Heart right ventricle (tissue), 16 donors: ENCODE data around the gene MID1. TPM values are rescaled to one million over a fixed set of nuclear protein-coding genes. Genes with fewer than 3 reads are reported as not detected.

ENCODE experiments used
- ATAC-seq, 8 donors: fragments of 200-7000 bp; cut with Tn5 transposase; one replicate each; pipeline ENCODE4 v1.9.1; 2020; ENCODE audit warnings: mild to moderate bottlenecking in 8 of 8, moderate library complexity in 8 of 8, moderate number of reproducible peaks in 1 of 8
- DNase-seq, 2 donors: peaks; one replicate each; pipeline ENCODE4 v3.0.0-alpha.2; 2020
- H3K27ac ChIP-seq, 10 donors: fragments of 200-600 bp; sonication (generic) in 2 of 10; one replicate each; pipeline versions ENCODE4 v1.5.0 to v1.8.0; 2020 to 2022; ENCODE audit warnings: mild to moderate bottlenecking in 3 of 10
- H3K27me3 ChIP-seq, 7 donors: fragments of 200-600 bp; one replicate each; pipeline ENCODE4 v1.8.0; 2021 to 2022; ENCODE audit warnings: mild to moderate bottlenecking in 2 of 7
- H3K36me3 ChIP-seq, 9 donors: fragments of 200-600 bp; sonication (generic) in 1 of 9; one replicate each; pipeline versions ENCODE4 v1.5.0 to v1.8.0; 2020 to 2022; ENCODE audit warnings: mild to moderate bottlenecking in 2 of 9
- H3K4me1 ChIP-seq, 9 donors: fragments of 200-600 bp; sonication (generic) in 1 of 9; one replicate each; pipeline versions ENCODE4 v1.5.0 to v1.8.0; 2020 to 2022; ENCODE audit warnings: mild to moderate bottlenecking in 4 of 9
- H3K4me3 ChIP-seq, 10 donors: fragments of 200-600 bp; sonication (generic) in 2 of 10; one replicate each; pipeline versions ENCODE4 v1.5.0 to v1.8.0; 2020 to 2022; ENCODE audit warnings: mild to moderate bottlenecking in 7 of 10, moderate library complexity in 2 of 10
- H3K9me3 ChIP-seq, 11 donors: fragments of 200-600 bp in 10 of 11; sonication (generic) in 2 of 11; one replicate each; pipeline versions ENCODE4 v1.5.0 to v1.8.0; 2013 to 2022; ENCODE audit warnings: mild to moderate bottlenecking in 2 of 11, control low read depth in 1 of 11, moderate library complexity in 1 of 11
- CTCF ChIP-seq, 9 donors: fragments of 200-600 bp; sonication (generic) in 2 of 9; IDR thresholded peaks; one replicate each; pipeline versions ENCODE4 v1.5.0 to v1.8.0; 2021 to 2022; ENCODE audit warnings: antibody characterized with exemption in 9 of 9, mild to moderate bottlenecking in 5 of 9, moderate library complexity in 1 of 9
- WGBS, 2 donors: extraction: QIAGEN DNeasy Blood & Tissue Kit; methylation state at CpG; one replicate each; pipeline ENCODE4 v1.1.7; 2013; ENCODE audit warnings: inconsistent platforms in 1 of 2; 5-methylcytosine and 5-hydroxymethylcytosine counted together
- intact Hi-C, 10 donors: fragments of 100-400 bp; cut with DNase I; formaldehyde crosslinking; loops; one replicate each; pipeline versions ENCODE4 v1.11.1 to v1.14.2; 2022
- polyA plus RNA-seq, 2 donors: library from polyadenylated mRNA; stranded (reverse); fragments of 200-250 nt; gene quantifications; one replicate each; pipeline ENCODE4 v1.2.3, GENCODE V29; 2013
- total RNA-seq, 10 donors: library from RNA; stranded (reverse); fragmentation: NEBNext Ultra II Directional in 3 of 10; extraction: Animal tissue kit (Norgen Biotek cat#: 25700) in 3 of 10; gene quantifications; one replicate each; pipeline versions ENCODE4 v1.2.1 to v1.2.4, GENCODE V29; 2021 to 2023
- donor health status: Arrhythmogenic right ventricular cardiomyopathy.
- donor health status: ischemic (EF 13 %, LVEDD 7.1; RV severe dilation, severe dysfunction).
- donor health status: healthy with polysubstance abuse.
- donor health status: DM: no; HTN: yes; CAD: no.
- donor health status: DM: no; HTN: no; CAD: no.
- donor health status: ischemic (EF 25% LVEDD 6.9; RV normal size, moderate dysfunction).
- donor health status: ischemic (EF 25% LVEDD 5.7; RV mildly dilated, moderate dysfunction).
- donor health status: healthy.
- donor health status: DM: yes; HTN: yes; CAD: no.
- donor health status: Ischemic cardiomyopathy.
- donor health status: ischemic (EF 35%, LVEDD 5.7; RV mildly dilated, moderate dysfunction).
- donor health status: nonischemic (EF 11% LVEDD 7.7; RV severe dilation, severe dysfunction).
- donor health status: DM: yes; HTN: yes; CAD: no.
- donor health status: PGD.
- donor health status: ischemic (EF 29% LVEDD 5.4; RV normal size, mild dysfunction).
- donor health status: nonischemic (EF 23%, LVEDD 6.1; RV moderate dilation, normal function).

The MID1 gene
- total and polyA plus RNA-seq, 12 donors: 1.4 to 22.6 (median 7.2) TPM

- H3K36me3 ChIP-seq: peaks cover 0 to 13% (median 0%) of the 10 kb centered on the region in 9 donors
- 68 to 71% methylated on average over 4 of the region's 4 CpGs for WGBS, 2 donors
- no peak for TF ChIP-seq CTCF (IDR thresholded peaks at IDR 0.05)
- no peak overlapping the region for H3K4me3 ChIP-seq
- peaks cover 0 to 4% (median 0%) of the 10 kb centered on the region in 11 donors for H3K9me3 ChIP-seq
- ATAC-seq: no peak
- intact Hi-C loops: no loop called here
- no peaks in the 10 kb centered on the region for H3K27me3 ChIP-seq
- no peaks in the 10 kb centered on the region for H3K4me1 ChIP-seq
- no peak for DNase-seq
- no peak overlapping the region for H3K27ac ChIP-seq
These were observed 172.7 kb downstream of the MID1 start for GRCh38 chrX:10447564-10448214.

- Histone ChIP-seq H3K27ac (no peak overlapping the region), H3K4me1 (no peaks in the 10 kb centered on the region), H3K9me3 (no peaks in the 10 kb centered on the region), H3K36me3 (peaks cover 0 to 10% (median 0%) of the 10 kb centered on the region in 9 donors), H3K27me3 (no peaks in the 10 kb centered on the region), H3K4me3 (no peak overlapping the region)
- no peak for ATAC-seq
- DNase-seq: no peak
- 89 to 91% methylated on average over 2 of the region's 2 CpGs for WGBS, 2 donors
- intact Hi-C loops: no loop called here
- TF ChIP-seq CTCF (IDR thresholded peaks at IDR 0.05): peak in 2 of 9 donors; percentile 6 to 16
These were observed 176.2 kb downstream of the MID1 start for GRCh38 chrX:10444204-10444603.

- Histone ChIP-seq H3K27ac (no peak overlapping the region), H3K4me3 (no peak overlapping the region), H3K9me3 (no peaks in the 10 kb centered on the region), H3K4me1 (no peaks in the 10 kb centered on the region), H3K36me3 (no peaks in the 10 kb centered on the region), H3K27me3 (no peaks in the 10 kb centered on the region)
- ATAC-seq (no peak), DNase-seq (no peak)
- no peak for TF ChIP-seq CTCF (IDR thresholded peaks at IDR 0.05)
- intact Hi-C loops: no loop called here
- 49 to 50% methylated on average over 1 of the region's 1 CpG for WGBS, 2 donors
These were observed 178.9 kb downstream of the MID1 start for GRCh38 chrX:10441464-10441863.

GRCh38 chrX:10433296-10433965 is 187.0 kb downstream of the MID1 start:
- H3K36me3 ChIP-seq: no peaks in the 10 kb centered on the region
- no peak for TF ChIP-seq CTCF (IDR thresholded peaks at IDR 0.05)
- DNase-seq (no peak), ATAC-seq (no peak)
- no peaks in the 10 kb centered on the region for H3K27me3 ChIP-seq
- H3K9me3 ChIP-seq: peaks cover 0 to 7% (median 0%) of the 10 kb centered on the region in 11 donors
- 76 to 79% methylated on average over 8 of the region's 8 CpGs for WGBS, 2 donors
- intact Hi-C loops: no loop called here
- H3K27ac ChIP-seq: no peak overlapping the region
- no peaks in the 10 kb centered on the region for H3K4me1 ChIP-seq
- no peak overlapping the region for H3K4me3 ChIP-seq
